GM18867 (cell line): ENCODE results near the gene DRAM1.

Source experiments
- ATAC-seq: cut with Tn5 transposase; IDR thresholded peaks from one replicate; pipeline ENCODE4 v1.9.1; 2021; ENCODE audit warnings: mild to moderate bottlenecking, moderate library complexity; ENCODE audit not compliant: unreplicated experiment

DRAM1 gene

DNA sequence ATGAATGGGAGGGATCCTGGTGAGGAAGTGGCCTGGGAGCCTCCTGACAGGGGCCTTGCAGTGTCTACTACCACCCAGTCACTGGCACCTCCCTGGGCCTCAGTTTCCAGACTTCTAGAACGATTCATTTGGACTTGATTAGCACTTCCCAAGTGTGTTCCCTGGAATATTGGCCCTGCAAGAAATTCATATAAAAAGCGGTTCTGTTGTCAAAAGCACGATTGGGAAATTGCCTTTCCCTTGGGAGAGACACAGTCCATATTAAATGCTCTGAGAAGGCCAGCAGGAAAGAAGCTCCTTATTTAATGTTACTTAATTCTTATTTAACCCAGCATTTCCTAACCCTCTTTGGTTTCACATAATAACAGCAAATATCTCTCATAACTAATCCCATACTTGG is 61.9 kb downstream of the DRAM1 start:
- ATAC-seq = no peak

DNA sequence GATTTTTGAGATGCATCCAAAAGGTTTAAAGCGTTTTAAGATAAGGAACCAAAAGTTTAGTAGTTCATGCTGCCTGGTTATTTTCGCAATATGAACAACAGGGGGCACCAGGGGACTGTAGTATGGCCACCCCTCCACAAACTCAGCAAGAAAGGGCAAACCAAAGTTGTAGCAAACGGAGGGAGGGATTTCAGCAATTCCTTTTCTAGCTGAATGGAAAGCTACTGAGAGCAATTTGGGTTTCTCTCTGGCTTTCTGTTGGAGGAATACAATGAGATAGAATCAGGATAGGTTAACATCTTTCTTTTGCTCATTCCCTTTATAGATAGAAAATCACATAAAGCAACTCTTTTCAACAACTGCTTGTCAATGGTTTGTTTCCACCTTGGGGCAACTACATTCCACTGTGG is 62.5 kb downstream of the DRAM1 start:
- ATAC-seq = peak; percentile 27

DNA sequence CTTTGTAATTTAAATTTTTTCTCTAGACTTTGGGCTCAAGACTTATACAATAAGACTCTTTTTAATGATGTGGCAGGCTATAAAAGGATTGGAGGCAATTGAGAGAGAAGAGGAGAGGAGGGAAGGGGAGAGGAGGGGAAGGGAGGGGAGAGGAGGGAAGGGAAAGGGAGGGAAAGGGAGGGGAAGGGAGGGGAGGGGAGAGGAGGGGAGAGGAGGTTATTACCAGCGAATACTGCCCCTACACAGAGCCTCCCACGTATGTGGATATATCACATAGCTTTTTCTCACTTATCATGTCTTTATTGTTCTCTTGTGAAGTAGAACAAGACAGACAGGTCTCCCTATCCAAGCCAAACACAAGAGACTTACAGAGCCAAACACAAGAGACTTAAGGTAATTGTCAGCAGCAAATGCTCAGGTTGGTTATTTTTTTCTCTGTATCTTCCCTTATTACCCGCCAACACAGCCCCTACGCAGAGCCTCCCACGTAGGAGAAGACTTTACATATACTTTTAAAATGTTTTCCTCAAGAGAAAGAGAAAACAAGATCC is 63.1 kb downstream of the DRAM1 start:
- ATAC-seq = no peak

DNA sequence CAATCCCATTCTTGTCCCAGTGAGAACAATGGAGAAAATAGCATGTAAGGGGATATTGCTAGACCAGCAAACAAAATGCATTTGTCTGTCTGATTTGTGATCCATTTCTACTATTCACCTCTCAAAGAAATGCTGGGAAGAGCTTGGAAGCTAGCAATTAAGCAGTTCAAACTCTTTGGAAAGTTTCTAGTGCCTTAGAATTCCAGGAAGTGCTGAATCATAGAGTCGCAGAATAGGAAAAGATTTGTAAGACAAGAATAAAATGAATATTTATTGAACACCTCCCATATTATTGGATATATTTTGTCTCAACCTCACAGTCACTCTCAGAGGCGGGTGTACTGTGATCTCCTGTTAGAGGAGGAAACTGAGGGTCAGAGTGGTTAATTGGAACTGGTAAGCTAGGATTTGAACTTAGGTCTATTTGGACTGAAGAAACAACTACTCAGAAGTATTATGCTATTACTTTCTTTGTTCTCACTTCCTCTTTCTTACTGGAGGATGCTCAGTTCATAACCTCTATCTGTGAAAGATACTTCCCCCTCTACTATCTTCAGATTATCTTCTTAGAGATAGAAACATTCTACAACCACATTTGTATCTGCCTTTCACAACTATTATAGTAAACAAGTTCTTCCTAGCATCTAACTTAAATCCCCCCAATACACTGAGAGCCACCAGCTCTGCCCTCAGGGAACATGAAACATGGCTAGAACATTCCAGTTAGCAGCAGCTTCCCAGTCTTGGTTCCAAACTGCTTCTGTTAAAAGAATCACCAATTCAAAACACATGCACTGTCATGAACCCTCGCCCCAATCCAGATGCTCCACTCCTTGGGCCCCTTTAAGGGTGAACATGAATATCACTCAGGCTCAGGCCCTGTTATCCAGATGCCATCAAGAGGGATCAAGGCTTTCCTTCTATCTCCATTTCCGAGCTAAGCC is 64.2 kb downstream of the DRAM1 start:
- peak; percentile 94 for ATAC-seq

DNA sequence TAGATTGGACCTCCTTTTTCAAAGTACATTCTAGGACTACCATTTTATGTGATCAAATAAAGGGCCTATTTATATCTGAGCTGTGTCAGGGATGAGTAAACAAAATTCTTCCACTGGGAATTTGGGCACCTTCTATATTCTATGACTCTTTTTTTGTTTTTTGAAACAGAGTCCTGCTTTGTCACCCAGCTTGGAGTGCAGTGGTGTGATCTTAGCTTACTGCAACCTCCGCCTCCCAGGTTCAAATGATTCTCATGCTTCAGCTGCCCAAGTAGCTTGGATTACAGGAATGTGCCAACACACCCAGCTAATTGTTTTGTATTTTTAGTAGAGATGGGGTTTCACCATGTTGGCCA is 64.8 kb downstream of the DRAM1 start:
- no peak for ATAC-seq

DNA sequence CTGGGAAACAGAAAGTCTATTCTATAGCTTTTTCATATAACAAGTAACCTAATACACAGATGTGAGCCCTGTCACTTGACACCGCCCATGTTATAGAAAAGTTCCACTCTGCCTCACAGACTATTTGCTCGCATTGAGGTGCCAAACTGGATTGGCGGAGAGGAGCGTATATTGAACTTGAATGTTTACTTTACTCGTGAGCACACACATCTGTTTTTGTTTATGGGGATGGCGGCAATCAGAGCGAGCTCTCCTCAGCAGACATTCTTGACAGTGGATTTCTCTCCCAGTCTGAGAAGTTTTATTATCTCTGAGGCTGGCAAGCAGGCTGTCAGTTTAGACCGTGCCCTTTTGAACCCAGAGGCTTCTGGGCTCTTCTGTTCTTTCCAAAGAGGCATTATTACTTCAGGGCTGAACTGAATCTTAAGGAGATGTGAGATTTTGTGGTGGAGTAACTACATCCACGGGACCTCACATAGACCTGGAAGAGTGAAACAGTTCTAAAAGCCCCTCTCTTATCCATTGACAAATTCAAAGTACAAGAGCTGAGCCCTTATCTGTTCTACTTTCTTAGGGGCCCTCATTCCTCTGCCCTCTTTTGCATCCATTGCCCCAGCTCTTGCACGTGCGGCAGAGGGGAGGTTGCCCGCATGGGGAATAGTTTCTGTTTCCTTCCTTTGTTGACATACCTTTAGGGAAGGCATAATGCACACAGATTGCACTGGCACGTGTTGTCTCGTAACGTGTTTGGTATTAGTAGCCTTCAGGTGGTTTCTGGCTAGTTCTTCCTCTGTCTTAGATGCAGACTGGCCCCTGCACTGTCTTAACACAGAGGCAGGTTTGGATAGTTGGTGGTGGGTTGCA is 68.2 kb downstream of the DRAM1 start:
- ATAC-seq = no peak

DNA sequence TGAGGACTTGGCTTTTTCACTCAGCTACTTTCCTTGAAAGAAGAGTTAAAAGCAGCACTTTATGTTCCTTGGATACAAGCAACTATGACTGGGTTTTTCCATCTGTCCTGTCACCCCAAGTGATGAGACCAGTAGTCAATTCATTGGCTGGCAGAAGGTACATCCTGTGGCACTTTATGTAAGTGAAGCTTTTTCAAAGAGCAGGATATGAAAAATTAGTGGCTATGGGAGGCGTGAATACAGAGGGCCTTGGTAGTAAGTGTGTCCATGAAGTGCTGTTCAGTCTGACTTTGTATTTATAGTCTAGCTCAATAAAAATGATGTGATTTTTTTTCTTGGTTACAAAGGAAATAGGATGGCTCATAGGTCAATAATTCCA is 68.8 kb downstream of the DRAM1 start:
- no peak for ATAC-seq

DNA sequence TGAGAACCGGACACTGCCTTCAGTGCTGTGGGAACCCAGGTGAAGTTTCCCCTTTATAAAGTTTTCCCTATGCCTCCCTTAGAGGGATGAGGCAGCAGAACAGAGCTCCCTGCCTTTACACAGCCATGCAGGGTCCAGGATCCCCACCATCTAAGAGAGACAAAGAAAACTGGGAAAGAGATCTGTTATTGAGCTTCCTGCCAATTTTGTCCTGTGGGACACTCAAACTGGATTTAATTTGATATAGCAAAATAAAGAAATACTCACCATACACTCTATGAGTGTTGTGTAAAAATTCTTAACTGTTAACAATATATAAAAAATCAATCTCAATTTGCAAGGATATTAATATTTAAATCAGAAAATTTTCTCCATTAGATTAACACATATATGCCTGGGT is 69.9 kb downstream of the DRAM1 start:
- ATAC-seq = no peak

DNA sequence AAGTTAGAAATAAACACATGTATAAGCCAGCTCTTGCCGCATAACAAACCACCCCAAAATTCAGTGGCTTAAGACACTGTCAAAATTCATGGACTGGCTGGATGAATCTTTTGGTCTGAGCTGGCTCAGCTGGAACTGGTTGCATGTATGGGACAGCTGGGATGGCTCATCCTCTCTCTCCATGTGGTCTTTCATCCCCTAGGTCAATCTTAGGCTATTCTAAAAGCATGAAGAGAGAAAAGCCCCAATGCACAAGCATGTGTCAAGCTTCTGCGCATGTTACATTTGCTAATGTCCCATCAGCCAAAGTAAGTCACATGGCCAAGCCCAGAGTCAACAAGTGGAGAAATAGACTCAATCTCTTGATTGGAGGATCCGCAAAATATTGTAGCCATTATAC is 71.0 kb downstream of the DRAM1 start:
- no peak for ATAC-seq

DNA sequence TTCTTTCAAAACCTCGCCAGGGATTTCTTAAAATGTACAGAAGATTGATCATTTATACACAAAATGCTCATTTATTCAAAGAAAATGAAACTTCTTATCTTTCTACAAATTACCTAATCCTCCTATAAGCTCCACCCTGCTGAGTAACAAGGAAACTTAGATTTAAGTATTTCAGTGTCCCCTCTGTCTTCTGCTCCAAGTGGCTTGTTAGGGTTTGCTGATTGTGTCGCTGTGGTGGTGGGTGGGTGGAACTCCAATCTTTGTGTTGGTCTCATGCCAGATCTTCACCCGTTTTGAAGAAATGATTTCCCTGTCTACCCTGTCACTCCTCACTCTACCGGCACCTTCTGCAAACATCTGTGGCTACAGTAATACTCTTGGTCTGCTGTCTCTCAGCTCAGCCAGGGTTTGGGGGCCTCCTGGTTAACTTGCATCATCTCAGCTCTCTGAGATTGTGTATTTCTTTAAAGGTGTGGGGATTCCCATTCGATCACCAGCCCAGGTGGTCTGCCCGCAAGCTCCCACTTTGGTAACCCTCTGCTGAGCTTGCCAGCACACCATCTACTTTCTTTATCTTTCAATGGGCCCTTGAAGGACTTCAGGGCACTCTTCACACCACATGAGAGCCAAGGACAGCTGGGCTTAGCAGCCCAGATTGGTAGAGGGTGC is 73.8 kb downstream of the DRAM1 start:
- ATAC-seq = no peak

DNA sequence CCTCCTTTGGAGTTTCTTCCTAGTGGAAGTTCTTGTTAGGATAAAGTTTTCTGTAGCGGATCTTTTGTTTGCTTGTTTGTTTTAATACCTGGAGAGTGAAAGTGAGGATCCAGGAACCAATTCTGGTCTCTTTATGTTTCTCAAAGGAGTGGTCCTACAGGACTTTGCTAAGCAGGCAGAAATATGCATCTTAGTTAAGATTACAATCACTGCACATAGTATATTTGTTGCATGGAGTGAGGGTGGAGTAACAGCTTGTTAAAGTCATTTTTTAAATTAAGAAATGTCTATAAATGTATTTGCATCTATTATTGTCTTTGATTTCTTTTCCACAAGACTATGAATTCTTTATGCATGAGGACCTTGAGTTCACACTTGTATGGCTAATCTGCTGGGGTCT is 76.7 kb downstream of the DRAM1 start:
- ATAC-seq = no peak

DNA sequence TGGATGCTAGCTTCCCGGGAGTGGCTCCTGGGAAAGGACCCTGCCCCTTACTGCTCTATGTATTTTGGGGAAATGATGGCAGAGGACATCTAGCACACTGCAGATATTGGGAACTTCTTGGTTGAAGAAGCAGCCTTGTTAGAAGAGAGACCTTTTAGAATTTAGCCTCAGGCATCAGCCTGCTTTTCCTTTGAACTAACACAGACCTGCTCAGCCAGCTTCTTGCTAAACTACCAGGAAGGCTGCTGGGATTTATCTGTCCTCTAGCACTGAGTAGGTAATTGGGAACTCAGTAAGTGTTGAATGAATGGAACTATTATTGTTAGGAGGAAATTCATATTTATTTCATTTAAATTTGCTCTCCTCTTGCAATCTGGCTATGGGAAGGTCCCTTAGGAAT is 77.3 kb downstream of the DRAM1 start:
- no peak for ATAC-seq

DNA sequence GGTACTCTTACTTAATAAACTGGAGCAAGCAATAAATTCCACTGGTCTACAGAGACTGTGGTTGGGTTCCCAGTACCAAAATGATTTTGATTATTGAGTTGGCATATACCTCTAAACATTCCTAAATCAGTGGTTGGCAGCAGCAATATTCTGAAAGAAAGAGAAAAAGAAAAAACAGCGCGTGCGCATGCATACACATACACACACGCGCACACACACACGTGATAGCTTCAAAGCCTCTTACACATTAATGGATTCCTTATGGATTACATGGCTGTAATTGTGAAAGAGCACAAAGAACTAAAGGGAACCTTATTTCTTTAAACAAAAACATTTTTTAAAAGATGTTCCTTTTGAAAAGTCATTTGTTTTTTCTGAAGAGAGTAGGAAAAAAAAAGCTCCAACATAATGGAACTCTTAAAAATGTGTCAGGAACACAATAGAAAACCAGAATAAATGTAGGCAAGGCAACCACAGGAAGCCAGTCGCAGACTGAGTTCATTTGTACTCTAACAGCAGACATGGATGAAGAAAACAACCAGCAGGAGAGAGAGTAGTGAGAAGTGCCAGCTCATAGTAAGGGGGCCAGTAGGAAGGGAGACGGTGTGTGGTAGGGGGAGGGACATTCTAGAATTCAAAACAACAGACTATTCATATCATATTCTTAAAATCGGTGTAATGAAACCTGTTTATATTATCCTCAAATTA is 80.0 kb downstream of the DRAM1 start:
- no peak for ATAC-seq

DNA sequence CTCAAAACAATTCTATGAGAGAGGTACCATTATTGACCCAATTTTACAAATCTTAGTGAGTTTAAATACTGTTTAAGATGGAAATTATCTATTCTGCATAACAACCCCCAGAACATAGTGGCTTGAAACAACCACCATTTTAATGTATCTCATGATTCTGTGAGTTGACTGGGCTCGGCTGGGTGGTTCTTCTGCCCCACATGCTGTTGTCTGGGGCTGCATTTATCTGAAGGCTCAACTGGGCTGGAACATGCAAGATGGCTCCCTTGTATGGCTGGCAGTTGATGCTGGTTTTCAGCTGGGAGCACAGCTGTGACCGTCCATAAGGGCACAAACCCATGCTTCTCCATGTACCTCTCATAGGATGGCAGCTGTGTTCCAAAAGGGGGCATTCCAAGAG is 82.2 kb downstream of the DRAM1 start:
- ATAC-seq = no peak

DNA sequence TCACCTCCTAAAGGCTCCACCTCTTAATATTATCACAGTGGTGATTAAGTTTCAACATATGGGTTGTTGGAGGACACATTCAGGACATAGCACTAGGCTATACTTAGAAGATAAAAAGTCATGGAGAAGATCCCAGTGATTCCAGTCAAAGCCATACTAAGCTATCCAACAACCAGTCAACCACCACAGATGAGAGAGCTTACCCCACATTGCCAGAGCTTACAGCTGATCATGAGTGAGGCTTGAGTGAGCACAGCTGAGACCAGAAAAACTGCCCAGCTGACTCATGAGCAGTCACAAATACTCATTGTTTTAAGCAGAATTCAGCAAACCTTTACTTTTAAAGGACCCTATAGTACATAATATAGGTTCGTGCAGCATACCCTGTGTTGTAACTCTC is 85.1 kb downstream of the DRAM1 start:
- no peak for ATAC-seq

DNA sequence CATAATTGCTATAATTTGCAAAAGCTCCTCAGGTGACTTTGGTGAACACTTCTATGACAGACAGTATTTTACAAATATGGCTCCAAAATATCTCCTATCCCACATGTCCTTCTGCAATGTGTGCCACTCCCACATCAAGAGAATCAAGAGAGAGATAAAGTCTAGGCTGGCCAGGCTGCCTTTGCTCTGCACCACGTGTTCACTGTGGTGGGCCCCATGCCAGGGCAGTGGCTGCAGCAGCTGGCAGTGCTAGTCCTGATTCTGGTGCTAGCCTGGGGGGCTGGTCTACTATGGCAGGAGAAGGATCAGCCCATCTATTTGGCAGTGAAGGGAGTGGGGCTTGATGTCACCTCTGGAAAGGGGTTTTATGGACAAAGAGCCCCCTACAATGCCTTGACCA is 86.3 kb downstream of the DRAM1 start:
- no peak for ATAC-seq

DNA sequence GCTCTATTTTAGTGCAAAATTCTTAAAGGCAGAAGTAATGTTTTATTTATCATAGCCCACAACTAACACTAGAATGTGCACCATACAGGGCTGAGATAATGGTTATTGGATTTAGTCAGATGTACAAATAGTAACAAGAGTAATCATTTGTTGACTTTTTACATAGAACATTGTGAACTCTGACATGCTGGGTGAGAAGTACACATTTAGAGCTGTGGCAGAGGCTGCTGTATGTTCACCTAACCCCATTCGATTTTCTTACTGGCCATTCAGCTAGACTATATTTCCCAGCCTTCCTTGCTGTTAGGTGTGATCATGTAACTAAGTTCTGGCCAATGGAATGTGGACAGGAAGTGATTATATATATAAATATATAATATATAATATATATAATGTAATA is 89.1 kb downstream of the DRAM1 start:
- ATAC-seq = no peak

DNA sequence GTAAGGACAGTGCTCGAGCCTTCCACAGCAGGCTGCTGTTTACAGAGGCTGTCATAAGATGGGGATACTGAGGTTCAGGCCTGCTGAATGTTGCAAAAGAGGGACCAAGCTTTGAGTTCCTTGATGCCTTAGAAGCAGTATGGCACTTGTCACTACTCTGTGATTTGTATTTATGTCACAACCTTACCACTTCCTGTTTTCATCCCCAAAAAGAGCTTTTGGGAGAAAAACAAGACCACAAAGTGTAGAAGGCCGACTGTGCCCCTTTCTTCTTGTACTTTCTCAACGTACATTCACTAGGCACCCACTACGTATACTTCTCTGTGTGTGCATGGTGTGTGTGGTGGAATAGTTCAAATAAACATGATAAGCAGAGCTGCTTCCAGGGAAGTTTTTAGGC is 90.1 kb downstream of the DRAM1 start:
- ATAC-seq = no peak

DNA sequence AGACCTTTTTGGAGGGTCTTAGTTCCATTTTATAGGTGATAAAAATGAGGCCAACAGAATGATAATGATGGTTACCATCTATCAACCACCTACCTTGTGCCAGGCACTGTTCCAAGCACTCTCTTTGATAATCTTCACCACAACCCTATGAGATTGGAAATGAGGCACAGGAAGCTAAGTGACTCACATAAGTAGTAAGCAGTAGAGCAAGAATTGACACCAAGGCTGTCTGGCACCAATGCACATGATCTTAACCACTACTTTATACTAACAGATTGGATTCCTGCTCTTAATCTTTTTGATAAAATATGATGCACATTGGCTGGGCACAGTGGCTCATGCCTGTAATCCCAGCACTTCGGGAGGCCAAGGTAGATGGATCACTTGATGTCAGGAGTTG is 91.4 kb downstream of the DRAM1 start:
- ATAC-seq = no peak
